Spleen (tissue), 11 donors: ENCODE results near the gene TMEM37. TPM values are rescaled to one million over a fixed set of nuclear protein-coding genes. Genes with fewer than 3 reads are reported as not detected.

Experiments used
- DNase-seq: peaks from one replicate; pipeline ENCODE4 v3.0.0-alpha.2; 2020
- H3K27ac ChIP-seq, 8 donors: fragments of 200-600 bp; sonication (generic) in 7 of 8; 1 replicate in 4 of 8; 2 replicates in 4 of 8; pipeline versions ENCODE4 v1.5.0 to v1.8.0; 2016 to 2021; ENCODE audit warnings: inconsistent platforms in 4 of 8, mild to moderate bottlenecking in 4 of 8, moderate library complexity in 1 of 8
- H3K27me3 ChIP-seq, 7 donors: fragments of 200-600 bp; sonication (generic) in 6 of 7; replicated peaks in 1 of 7; 1 replicate in 4 of 7; 2 replicates in 3 of 7; pipeline versions ENCODE4 v1.5.0 to v1.8.0; 2016 to 2021; ENCODE audit warnings: inconsistent platforms in 3 of 7, mild to moderate bottlenecking in 1 of 7
- H3K36me3 ChIP-seq, 6 donors: fragments of 200-600 bp; sonication (generic) in 5 of 6; 1 replicate in 4 of 6; 2 replicates in 2 of 6; pipeline versions ENCODE4 v1.5.0 to v1.8.0; 2016 to 2021; ENCODE audit warnings: inconsistent platforms in 2 of 6
- H3K4me1 ChIP-seq, 6 donors: fragments of 200-600 bp; sonication (generic) in 5 of 6; 1 replicate in 3 of 6; 2 replicates in 3 of 6; pipeline versions ENCODE4 v1.5.0 to v1.8.0; 2016 to 2021; ENCODE audit warnings: inconsistent platforms in 3 of 6
- H3K4me3 ChIP-seq, 8 donors: fragments of 200-600 bp; sonication (generic) in 7 of 8; 1 replicate in 4 of 8; 2 replicates in 4 of 8; pipeline versions ENCODE4 v1.5.0 to v1.8.0; 2016 to 2021; ENCODE audit warnings: inconsistent platforms in 4 of 8, mild to moderate bottlenecking in 4 of 8, moderate library complexity in 2 of 8
- H3K9me3 ChIP-seq, 8 donors: fragments of 200-600 bp; sonication (generic) in 7 of 8; 1 replicate in 4 of 8; 2 replicates in 4 of 8; pipeline versions ENCODE4 v1.5.0 to v1.8.0; 2016 to 2021; ENCODE audit warnings: inconsistent platforms in 4 of 8
- POLR2A ChIP-seq, 3 donors: fragments of 450-650 bp; IDR thresholded peaks; one replicate each; pipeline ENCODE4 v1.5.1; 2017; ENCODE audit warnings: antibody characterized with exemption in 3 of 3, mild to moderate bottlenecking in 1 of 3
- POLR2AphosphoS5 ChIP-seq, 3 donors: sonication (generic); formaldehyde crosslinking; IDR thresholded peaks; one replicate each; pipeline ENCODE4 v1.5.1; 2017; ENCODE audit warnings: antibody characterized with exemption in 3 of 3
- WGBS, 5 donors: extraction: QIAGEN DNeasy Blood & Tissue Kit in 3 of 5; methylation state at CpG; one replicate each; pipeline versions ENCODE4 v1.1.5 to v1.1.7; 2013 to 2018; 5-methylcytosine and 5-hydroxymethylcytosine counted together
- intact Hi-C: fragments of 100-400 bp; cut with DNase I; formaldehyde crosslinking; loops from one replicate; pipeline ENCODE4 v1.15.0; 2023; ENCODE audit warnings: low total_unique reads
- polyA plus RNA-seq, 3 donors: library from polyadenylated mRNA; stranded (reverse); fragments of 200-250 nt; gene quantifications; one replicate each; pipeline ENCODE4 v1.2.1, GENCODE V29; 2013
- total RNA-seq, 7 donors: library from RNA; depleted of rRNA in 3 of 7; stranded (reverse); fragments of >200 nt in 3 of 7; fragmentation: NEBNext Ultra II Directional in 4 of 7; extraction: Animal tissue kit (Norgen Biotek cat#: 25700) in 4 of 7; gene quantifications; one replicate each; pipeline versions ENCODE4 v1.1.0 to v1.2.1, GENCODE V29; 2016 to 2021
- TF ChIP-seq, protein P1 (sequence below), 11 experiments: fragments of 200-600 bp in 7 of 11; fragments of 450-650 bp in 4 of 11; sonication (generic) in 4 of 11; IDR thresholded peaks in 8 of 11; conservative IDR thresholded peaks in 3 of 11; 1 replicate in 7 of 11; 2 replicates in 4 of 11; pipeline versions ENCODE4 v1.4.0 to v1.8.0; 2016 to 2021; ENCODE audit warnings: antibody characterized with exemption in 11 of 11, inconsistent platforms in 4 of 11, mild to moderate bottlenecking in 1 of 11
- donor health status: healthy with polysubstance abuse.
- donor health status: DM: no; HTN: no; CAD: no; lungs with moderate emphysema.
- donor health status: DM: no; HTN: no; CAD: no.
- donor health status: Bipolar disorder and iron deficiency.
- donor health status: healthy.
- donor health status: DM: no; HTN: no; CAD: no.
- donor health status: DM: yes; HTN: yes; CAD: no.

The TMEM37 gene
- total and polyA plus RNA-seq, 10 donors, result 5.9 to 53.2 (median 25.1) TPM

DNA sequence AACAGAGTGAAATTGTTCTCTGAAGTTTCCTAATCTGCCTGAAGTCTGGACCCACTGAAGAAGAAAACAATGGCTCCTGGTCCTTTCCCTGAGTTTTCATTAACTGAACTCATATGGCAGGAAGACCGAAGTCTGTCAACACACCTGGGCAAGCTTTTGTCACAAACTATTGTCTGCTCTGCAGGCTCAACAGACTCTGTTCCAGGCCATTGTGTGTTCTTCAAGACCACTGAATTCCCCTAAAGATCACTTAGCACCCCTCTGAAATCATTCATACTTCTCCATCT lies 6.6 kb upstream of the TMEM37 start:
- DNase-seq, result no peak
- H3K4me1 ChIP-seq, result peaks cover 3 to 36% (median 15%) of the 10 kb centered on the region in 6 donors
- H3K27ac ChIP-seq, result no peak overlapping the region
- TF ChIP-seq POLR2AphosphoS5 (IDR thresholded peaks at IDR 0.05) (no peak), POLR2A (IDR thresholded peaks at IDR 0.05) (no peak)
- TF ChIP-seq, protein P1, sequence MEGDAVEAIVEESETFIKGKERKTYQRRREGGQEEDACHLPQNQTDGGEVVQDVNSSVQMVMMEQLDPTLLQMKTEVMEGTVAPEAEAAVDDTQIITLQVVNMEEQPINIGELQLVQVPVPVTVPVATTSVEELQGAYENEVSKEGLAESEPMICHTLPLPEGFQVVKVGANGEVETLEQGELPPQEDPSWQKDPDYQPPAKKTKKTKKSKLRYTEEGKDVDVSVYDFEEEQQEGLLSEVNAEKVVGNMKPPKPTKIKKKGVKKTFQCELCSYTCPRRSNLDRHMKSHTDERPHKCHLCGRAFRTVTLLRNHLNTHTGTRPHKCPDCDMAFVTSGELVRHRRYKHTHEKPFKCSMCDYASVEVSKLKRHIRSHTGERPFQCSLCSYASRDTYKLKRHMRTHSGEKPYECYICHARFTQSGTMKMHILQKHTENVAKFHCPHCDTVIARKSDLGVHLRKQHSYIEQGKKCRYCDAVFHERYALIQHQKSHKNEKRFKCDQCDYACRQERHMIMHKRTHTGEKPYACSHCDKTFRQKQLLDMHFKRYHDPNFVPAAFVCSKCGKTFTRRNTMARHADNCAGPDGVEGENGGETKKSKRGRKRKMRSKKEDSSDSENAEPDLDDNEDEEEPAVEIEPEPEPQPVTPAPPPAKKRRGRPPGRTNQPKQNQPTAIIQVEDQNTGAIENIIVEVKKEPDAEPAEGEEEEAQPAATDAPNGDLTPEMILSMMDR (IDR thresholded peaks at IDR 0.05 in 8 of 11, conservative IDR thresholded peaks at IDR 0.05 in 3 of 11), result no peak
- peaks cover 0 to 60% (median 0%) of the 10 kb centered on the region in 7 donors for H3K27me3 ChIP-seq
- no peaks in the 10 kb centered on the region for H3K36me3 ChIP-seq
- 89 to 100% (median 95%) methylated on average over 1 of the region's 1 CpG for WGBS, 5 donors
- no peak overlapping the region for H3K4me3 ChIP-seq
- intact Hi-C loops, result no loop called here
- H3K9me3 ChIP-seq, result peaks cover 0 to 11% (median 5%) of the 10 kb centered on the region in 8 donors

DNA sequence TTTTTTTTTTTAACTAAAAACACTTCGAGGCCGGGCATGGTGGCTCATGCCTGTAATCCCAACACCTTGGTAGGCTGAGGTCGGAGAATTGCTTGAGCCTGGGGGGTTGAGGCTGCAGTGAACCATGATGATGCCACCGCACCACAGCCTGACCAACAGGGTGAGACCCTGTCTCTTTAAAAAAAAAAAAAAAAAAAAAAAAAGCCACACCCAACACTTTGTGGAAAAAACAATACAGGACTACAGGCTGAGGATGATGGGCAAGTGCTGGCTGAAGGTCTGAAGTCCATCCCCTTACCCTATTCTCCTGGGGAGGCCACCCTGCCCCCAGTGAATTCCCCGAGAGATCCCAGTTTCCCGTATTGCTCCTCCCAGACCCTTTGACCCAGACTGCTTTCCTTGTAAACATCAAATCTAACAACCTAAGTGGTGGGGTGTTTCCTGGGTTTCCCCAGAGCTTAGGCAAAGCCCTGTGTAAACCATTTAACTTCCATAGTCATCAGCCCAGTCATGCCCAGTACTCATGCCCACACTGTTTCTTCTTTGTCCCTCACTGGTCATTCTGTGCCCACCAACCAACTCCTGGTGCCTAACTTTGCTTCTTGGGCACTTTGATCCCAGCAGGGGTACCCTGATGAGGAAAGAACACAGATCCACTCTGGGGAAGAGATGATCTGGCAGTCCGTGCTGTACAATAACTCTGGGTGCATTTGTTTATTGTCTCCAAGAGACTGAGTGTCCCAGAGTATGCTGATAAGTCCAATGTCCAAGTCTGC lies 5.8 kb upstream of the TMEM37 start:
- no peak overlapping the region for H3K27ac ChIP-seq
- H3K4me1 ChIP-seq, result peaks cover 3 to 43% (median 22%) of the 10 kb centered on the region in 6 donors
- intact Hi-C loops, result no loop called here
- TF ChIP-seq, protein P1 (IDR thresholded peaks at IDR 0.05 in 8 of 11, conservative IDR thresholded peaks at IDR 0.05 in 3 of 11), result no peak
- TF ChIP-seq POLR2A (IDR thresholded peaks at IDR 0.05) (no peak), POLR2AphosphoS5 (IDR thresholded peaks at IDR 0.05) (no peak)
- no peak for DNase-seq
- H3K9me3 ChIP-seq, result peaks cover 0 to 11% (median 5%) of the 10 kb centered on the region in 8 donors
- peaks cover 0 to 65% (median 0%) of the 10 kb centered on the region in 7 donors for H3K27me3 ChIP-seq
- 76 to 86% (median 83%) methylated on average over 7 of the region's 7 CpGs for WGBS, 5 donors
- no peak overlapping the region for H3K4me3 ChIP-seq
- no peaks in the 10 kb centered on the region for H3K36me3 ChIP-seq

DNA sequence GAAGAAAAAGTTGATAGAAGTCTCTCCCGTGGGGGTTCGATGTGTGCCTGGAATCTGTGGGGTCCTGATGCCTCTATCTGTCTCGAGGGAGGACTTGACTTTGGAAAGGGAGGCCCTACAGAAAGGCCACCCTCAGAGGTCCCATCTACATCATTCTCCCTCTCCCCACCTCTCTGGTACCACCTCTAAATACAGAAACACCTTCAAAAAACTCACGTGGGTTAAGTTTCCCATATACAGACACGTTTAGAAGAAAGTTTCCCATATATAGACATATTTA lies 5.3 kb upstream of the TMEM37 start:
- peaks cover 0 to 5% (median 2%) of the 10 kb centered on the region in 8 donors for H3K9me3 ChIP-seq
- peak overlapping the region in 1 of 8 donors; percentile 61 for H3K27ac ChIP-seq
- H3K36me3 ChIP-seq, result no peaks in the 10 kb centered on the region
- TF ChIP-seq POLR2AphosphoS5 (IDR thresholded peaks at IDR 0.05) (no peak), POLR2A (IDR thresholded peaks at IDR 0.05) (no peak)
- TF ChIP-seq, protein P1 (IDR thresholded peaks at IDR 0.05 in 8 of 11, conservative IDR thresholded peaks at IDR 0.05 in 3 of 11), result no peak
- intact Hi-C loops, result no loop called here
- peaks cover 0 to 65% (median 1%) of the 10 kb centered on the region in 7 donors for H3K27me3 ChIP-seq
- H3K4me1 ChIP-seq, result peaks cover 3 to 49% (median 26%) of the 10 kb centered on the region in 6 donors
- H3K4me3 ChIP-seq, result no peak overlapping the region
- no peak for DNase-seq
- WGBS, 5 donors, result 57 to 67% (median 64%) methylated on average over 5 of the region's 5 CpGs

- peaks cover 0 to 69% (median 7%) of the 10 kb centered on the region in 7 donors for H3K27me3 ChIP-seq
- no peak for DNase-seq
- peak overlapping the region in 1 of 8 donors; percentile 61 for H3K27ac ChIP-seq
- intact Hi-C loops, result no loop called here
- H3K4me3 ChIP-seq, result no peak overlapping the region
- peaks cover 3 to 54% (median 32%) of the 10 kb centered on the region in 6 donors for H3K4me1 ChIP-seq
- H3K9me3 ChIP-seq, result no peaks in the 10 kb centered on the region
- WGBS, 5 donors, result 52 to 71% (median 65%) methylated on average over 12 of the region's 12 CpGs
- no peaks in the 10 kb centered on the region for H3K36me3 ChIP-seq
- peak in 1 of 3 donors; percentile 17 for TF ChIP-seq POLR2AphosphoS5 (IDR thresholded peaks at IDR 0.05)
- no peak for TF ChIP-seq POLR2A (IDR thresholded peaks at IDR 0.05)
These were observed 4.8 kb upstream of the TMEM37 start for GRCh38 chr2:119426801-119427395.
